ENCODE results near the gene MUC6. TPM values are rescaled to one million over a fixed set of nuclear protein-coding genes. Genes with fewer than 3 reads are reported as not detected.

MUC6 gene
- total and polyA plus RNA-seq, 10 of the 15 experiments (the other 5 are each of a cell fraction or from before 2014, with no cell fraction given), result 0.03 TPM; not detected in 8

GRCh38 chr11:1054143-1055108 lies 17.9 kb upstream of the MUC6 start:
- no peak overlapping the region for H3K27ac ChIP-seq (ENCODE audit: control insufficient read depth, insufficient read depth)
- in situ Hi-C loops (cut with MboI), result loop anchor here (10.0 kb wide), 1 partner anchor 210 kb away; the partner anchor contains the start of genes POLR2L and TSPAN4
- 32% methylated on average over 23 of the region's 25 CpGs for WGBS (ENCODE audit: insufficient coverage, insufficient replicate concordance, low lambda C conversion rate, missing lambda C conversion rate)
- no peak for FAIRE-seq
- no peaks in the 10 kb centered on the region for H3K9me3 ChIP-seq (replicated peaks; ENCODE audit: control insufficient read depth, insufficient read depth, low read length)
- TF ChIP-seq BHLHE40 (IDR thresholded peaks at IDR 0.05; ENCODE audit: borderline replicate concordance in 1 of 2, low read depth in 2 of 2, low read length in 1 of 2) (no peak), TBL1XR1 (IDR thresholded peaks at IDR 0.05; ENCODE audit: low read depth, low read length) (no peak)
- no peaks in the 10 kb centered on the region for H3K79me2 ChIP-seq (ENCODE audit: control insufficient read depth, insufficient read depth, low read length)
- no peak for ATAC-seq
- no peaks in the 10 kb centered on the region for H3K27me3 ChIP-seq (replicated peaks in 1 of 2; ENCODE audit: control insufficient read depth in 2 of 2, insufficient read depth in 2 of 2, low read length in 1 of 2)
- ChIA-PET RAD21 (ENCODE audit: unreplicated experiment) (interaction anchor here (0.7 kb wide), 1 partner anchor 211 kb away, joined by 3 read pairs; no protein-coding TSS in a partner anchor), CTCF (interaction anchor here (0.6 to 1.0 kb wide), 2 partner anchors 9 to 207 kb away, joined by 3 read pairs; no protein-coding TSS in a partner anchor), POLR2A (no interaction called here), SMC1A (ENCODE audit: uncharacterized antibody, unreplicated experiment) (no interaction called here)
- H3K4me3 ChIP-seq, result no peak overlapping the region
- H3K4me2 ChIP-seq (ENCODE audit: control insufficient read depth, insufficient read depth), result no peak overlapping the region
- H4K20me1 ChIP-seq (ENCODE audit: control insufficient read depth, insufficient read depth), result no peaks in the 10 kb centered on the region
- intact Hi-C loops (cut with micrococcal nuclease; ENCODE audit: unreplicated experiment), result loop anchor here (5.0 kb wide), 1 partner anchor 127 kb away; the partner anchor contains the start of gene AP2A2
- DNase-seq (ENCODE audit: low read depth, low spot score), result no peak
- H3K36me3 ChIP-seq (ENCODE audit: control insufficient read depth in 2 of 2, insufficient read depth in 2 of 2, low read length in 1 of 2), result no peaks in the 10 kb centered on the region
- no TSS peak for BruUV-seq (replicated peaks)
- no peaks in the 10 kb centered on the region for H3K4me1 ChIP-seq (ENCODE audit: control insufficient read depth, insufficient read depth, low read length)
- no peak overlapping the region for H2AFZ ChIP-seq (ENCODE audit: control insufficient read depth, low read depth, low read length)
- H3K9ac ChIP-seq (ENCODE audit: control insufficient read depth, insufficient read depth, low read length), result no peak overlapping the region

- no peak for FAIRE-seq
- 44% methylated on average over 22 of the region's 25 CpGs for WGBS (ENCODE audit: insufficient coverage, insufficient replicate concordance, low lambda C conversion rate, missing lambda C conversion rate)
- TF ChIP-seq PBX3 (IDR thresholded peaks at IDR 0.05; ENCODE audit: insufficient replicate concordance, low read depth, low read length) (no peak), ETV6 (conservative IDR thresholded peaks at IDR 0.05 in 1 of 2, IDR thresholded peaks at IDR 0.05 in 1 of 2; ENCODE audit: borderline replicate concordance in 1 of 2, low read depth in 1 of 2) (no peak), ASH2L (IDR thresholded peaks at IDR 0.05; ENCODE audit: borderline replicate concordance, low read depth) (no peak), EGR1 (IDR thresholded peaks at IDR 0.05; ENCODE audit: borderline replicate concordance in 1 of 2, low read depth in 2 of 2, low read length in 2 of 2) (no peak), SP1 (IDR thresholded peaks at IDR 0.05; ENCODE audit: low read depth, low read length) (no peak)
- TF ChIP-seq, protein P1, sequence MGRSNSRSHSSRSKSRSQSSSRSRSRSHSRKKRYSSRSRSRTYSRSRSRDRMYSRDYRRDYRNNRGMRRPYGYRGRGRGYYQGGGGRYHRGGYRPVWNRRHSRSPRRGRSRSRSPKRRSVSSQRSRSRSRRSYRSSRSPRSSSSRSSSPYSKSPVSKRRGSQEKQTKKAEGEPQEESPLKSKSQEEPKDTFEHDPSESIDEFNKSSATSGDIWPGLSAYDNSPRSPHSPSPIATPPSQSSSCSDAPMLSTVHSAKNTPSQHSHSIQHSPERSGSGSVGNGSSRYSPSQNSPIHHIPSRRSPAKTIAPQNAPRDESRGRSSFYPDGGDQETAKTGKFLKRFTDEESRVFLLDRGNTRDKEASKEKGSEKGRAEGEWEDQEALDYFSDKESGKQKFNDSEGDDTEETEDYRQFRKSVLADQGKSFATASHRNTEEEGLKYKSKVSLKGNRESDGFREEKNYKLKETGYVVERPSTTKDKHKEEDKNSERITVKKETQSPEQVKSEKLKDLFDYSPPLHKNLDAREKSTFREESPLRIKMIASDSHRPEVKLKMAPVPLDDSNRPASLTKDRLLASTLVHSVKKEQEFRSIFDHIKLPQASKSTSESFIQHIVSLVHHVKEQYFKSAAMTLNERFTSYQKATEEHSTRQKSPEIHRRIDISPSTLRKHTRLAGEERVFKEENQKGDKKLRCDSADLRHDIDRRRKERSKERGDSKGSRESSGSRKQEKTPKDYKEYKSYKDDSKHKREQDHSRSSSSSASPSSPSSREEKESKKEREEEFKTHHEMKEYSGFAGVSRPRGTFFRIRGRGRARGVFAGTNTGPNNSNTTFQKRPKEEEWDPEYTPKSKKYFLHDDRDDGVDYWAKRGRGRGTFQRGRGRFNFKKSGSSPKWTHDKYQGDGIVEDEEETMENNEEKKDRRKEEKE (IDR thresholded peaks at IDR 0.05), result no peak
Observed at GRCh38 chr11:1053121-1053901, 16.8 kb upstream of the MUC6 start.

More at GRCh38 chr11:1053121-1053901, 16.8 kb upstream of the MUC6 start:
- no peak overlapping the region for H3K4me3 ChIP-seq
- POLR2A ChIA-PET, result no interaction called here
- H3K79me2 ChIP-seq (ENCODE audit: control insufficient read depth, insufficient read depth, low read length), result no peaks in the 10 kb centered on the region
- H3K36me3 ChIP-seq (ENCODE audit: control insufficient read depth in 2 of 2, insufficient read depth in 2 of 2, low read length in 1 of 2), result no peaks in the 10 kb centered on the region
- RAD21 ChIA-PET (ENCODE audit: unreplicated experiment), result no interaction called here
- no peak for DNase-seq (ENCODE audit: low read depth, low spot score)
- SMC1A ChIA-PET (ENCODE audit: uncharacterized antibody, unreplicated experiment), result no interaction called here
- no peak overlapping the region for H3K4me2 ChIP-seq (ENCODE audit: control insufficient read depth, insufficient read depth)
- in situ Hi-C loops (cut with MboI) (loop anchor here (10.0 kb wide), 1 partner anchor 209 kb away; the partner anchor contains the start of genes POLR2L and TSPAN4), intact Hi-C loops (cut with micrococcal nuclease; ENCODE audit: unreplicated experiment) (loop anchor here (5.0 kb wide), 1 partner anchor 126 kb away; the partner anchor contains the start of gene AP2A2)
- H3K9me3 ChIP-seq (replicated peaks; ENCODE audit: control insufficient read depth, insufficient read depth, low read length), result no peaks in the 10 kb centered on the region
- H4K20me1 ChIP-seq (ENCODE audit: control insufficient read depth, insufficient read depth), result no peaks in the 10 kb centered on the region
- H3K27ac ChIP-seq (ENCODE audit: control insufficient read depth, insufficient read depth), result no peak overlapping the region
- H3K4me1 ChIP-seq (ENCODE audit: control insufficient read depth, insufficient read depth, low read length), result no peaks in the 10 kb centered on the region
- H3K27me3 ChIP-seq (replicated peaks in 1 of 2; ENCODE audit: control insufficient read depth in 2 of 2, insufficient read depth in 2 of 2, low read length in 1 of 2), result no peaks in the 10 kb centered on the region
- no TSS peak for BruUV-seq (replicated peaks)
- CTCF ChIA-PET, result interaction anchor here (0.7 kb wide), 1 partner anchor 205 kb away, joined by 4 read pairs; no protein-coding TSS in a partner anchor
- H2AFZ ChIP-seq (ENCODE audit: control insufficient read depth, low read depth, low read length), result no peak overlapping the region
- no peak for ATAC-seq
- H3K9ac ChIP-seq (ENCODE audit: control insufficient read depth, insufficient read depth, low read length), result no peak overlapping the region
